ENCODE data around the gene GSE1.

The GSE1 gene

DNA sequence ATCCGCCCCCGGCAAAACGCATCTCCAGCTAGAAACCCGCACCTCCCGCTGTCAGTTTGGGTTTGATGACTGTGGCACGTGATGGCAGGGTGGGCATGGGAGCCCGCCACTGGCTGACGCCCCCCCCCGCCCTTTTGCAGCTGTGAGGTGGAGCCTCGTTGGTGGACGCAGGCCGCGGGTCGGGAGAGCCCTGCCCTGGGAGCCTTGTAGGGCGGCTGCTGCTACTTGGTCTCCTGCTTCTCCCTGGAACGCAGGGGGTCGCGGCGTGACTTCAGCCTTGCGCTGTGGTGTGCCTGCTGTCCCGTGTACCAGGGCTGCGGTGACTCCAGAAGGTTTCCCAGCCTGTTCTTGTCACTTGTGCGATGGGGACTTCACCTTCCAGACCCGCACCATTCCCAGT is 28.2 kb downstream of the GSE1 start:
- ChIA-PET CTCF (interaction anchor here (0.7 to 1.2 kb wide), 2 partner anchors 15 to 59 kb away, joined by 3 to 4 read pairs; no protein-coding TSS in a partner anchor), POLR2A (no interaction called here)
- TF ChIP-seq OSR2 (tag by site-specific recombination; IDR thresholded peaks at IDR 0.05) (no peak), ZNF596 (tag by site-specific recombination; IDR thresholded peaks at IDR 0.05) (no peak), ZNF785 (tag by site-specific recombination; IDR thresholded peaks at IDR 0.05) (no peak), ZNF544 (tag by site-specific recombination; IDR thresholded peaks at IDR 0.05) (no peak), ZNF221 (tag by site-specific recombination; IDR thresholded peaks at IDR 0.05; ENCODE audit: borderline replicate concordance) (no peak)
- Histone ChIP-seq H3K4me1 (ENCODE audit: control insufficient read depth, insufficient read depth, low read length) (no peaks in the 10 kb centered on the region), H3K27ac (ENCODE audit: extremely low read depth, low read depth, low read length) (no peak overlapping the region), H3K9me3 (ENCODE audit: control insufficient read depth, insufficient read depth, low read depth, low read length) (no peaks in the 10 kb centered on the region), H3K36me3 (ENCODE audit: control insufficient read depth in 2 of 2, insufficient read depth in 1 of 2, low read length in 2 of 2) (peaks cover 0 to 81% of the 10 kb centered on the region in 2 experiments; a peak in 2 of 3 replicates), H3K4me3 (ENCODE audit: low read depth, low read length) (no peak overlapping the region)

DNA sequence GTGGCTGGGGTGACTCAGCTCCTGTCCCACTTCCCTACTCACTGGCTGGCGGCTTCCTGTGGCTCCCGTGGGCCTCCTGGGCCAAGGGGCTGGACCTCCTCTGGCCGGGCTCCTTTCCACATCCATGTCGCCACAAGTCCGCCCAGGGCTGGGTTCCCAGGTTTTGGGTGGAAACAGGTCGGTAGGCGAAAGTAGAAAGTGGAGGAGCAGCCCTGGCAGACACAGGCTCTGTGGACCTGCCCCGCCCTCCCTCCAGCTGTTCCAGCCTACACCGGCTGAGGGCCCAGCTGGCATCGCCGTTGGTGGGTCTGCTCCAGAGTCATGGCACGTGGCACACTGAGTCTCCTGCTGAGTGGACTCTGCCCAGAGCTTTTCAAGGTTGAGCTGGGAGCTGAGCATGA is 28.7 kb downstream of the GSE1 start:
- no peak overlapping the region for H3K27ac ChIP-seq (ENCODE audit: extremely low read depth, low read depth, low read length)
- peaks cover 0 to 79% of the 10 kb centered on the region in 2 experiments; a peak in 2 of 3 replicates for H3K36me3 ChIP-seq (ENCODE audit: control insufficient read depth in 2 of 2, insufficient read depth in 1 of 2, low read length in 2 of 2)
- POLR2A ChIA-PET, result no interaction called here
- CTCF ChIA-PET, result interaction anchor here (1.2 kb wide), 1 partner anchor 15 kb away, joined by 4 read pairs; no protein-coding TSS in a partner anchor
- no peak overlapping the region for H3K4me3 ChIP-seq (ENCODE audit: low read depth, low read length)
- no peak for TF ChIP-seq ZNF138 (tag by site-specific recombination; IDR thresholded peaks at IDR 0.05; ENCODE audit: borderline replicate concordance)
- TF ChIP-seq ZNF133 (tag by site-specific recombination; IDR thresholded peaks at IDR 0.05), result no peak
- TF ChIP-seq, protein P1, sequence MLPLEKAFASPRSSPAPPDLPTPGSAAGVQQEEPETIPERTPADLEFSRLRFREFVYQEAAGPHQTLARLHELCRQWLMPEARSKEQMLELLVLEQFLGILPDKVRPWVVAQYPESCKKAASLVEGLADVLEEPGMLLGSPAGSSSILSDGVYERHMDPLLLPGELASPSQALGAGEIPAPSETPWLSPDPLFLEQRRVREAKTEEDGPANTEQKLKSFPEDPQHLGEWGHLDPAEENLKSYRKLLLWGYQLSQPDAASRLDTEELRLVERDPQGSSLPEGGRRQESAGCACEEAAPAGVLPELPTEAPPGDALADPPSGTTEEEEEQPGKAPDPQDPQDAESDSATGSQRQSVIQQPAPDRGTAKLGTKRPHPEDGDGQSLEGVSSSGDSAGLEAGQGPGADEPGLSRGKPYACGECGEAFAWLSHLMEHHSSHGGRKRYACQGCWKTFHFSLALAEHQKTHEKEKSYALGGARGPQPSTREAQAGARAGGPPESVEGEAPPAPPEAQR (tag by site-specific recombination; IDR thresholded peaks at IDR 0.05), result no peak
- TF ChIP-seq ZIC2 (tag by site-specific recombination; IDR thresholded peaks at IDR 0.05), result no peak
- no peak for TF ChIP-seq ZNF366 (tag by site-specific recombination; conservative IDR thresholded peaks at IDR 0.05)
- no peak for TF ChIP-seq GLIS2 (tag by site-specific recombination; IDR thresholded peaks at IDR 0.05)
- TF ChIP-seq ZNF510 (tag by site-specific recombination; IDR thresholded peaks at IDR 0.05; ENCODE audit: insufficient replicate concordance), result no peak
- no peak for TF ChIP-seq ZNF629 (tag by site-specific recombination; IDR thresholded peaks at IDR 0.05)
- TF ChIP-seq, protein P2, sequence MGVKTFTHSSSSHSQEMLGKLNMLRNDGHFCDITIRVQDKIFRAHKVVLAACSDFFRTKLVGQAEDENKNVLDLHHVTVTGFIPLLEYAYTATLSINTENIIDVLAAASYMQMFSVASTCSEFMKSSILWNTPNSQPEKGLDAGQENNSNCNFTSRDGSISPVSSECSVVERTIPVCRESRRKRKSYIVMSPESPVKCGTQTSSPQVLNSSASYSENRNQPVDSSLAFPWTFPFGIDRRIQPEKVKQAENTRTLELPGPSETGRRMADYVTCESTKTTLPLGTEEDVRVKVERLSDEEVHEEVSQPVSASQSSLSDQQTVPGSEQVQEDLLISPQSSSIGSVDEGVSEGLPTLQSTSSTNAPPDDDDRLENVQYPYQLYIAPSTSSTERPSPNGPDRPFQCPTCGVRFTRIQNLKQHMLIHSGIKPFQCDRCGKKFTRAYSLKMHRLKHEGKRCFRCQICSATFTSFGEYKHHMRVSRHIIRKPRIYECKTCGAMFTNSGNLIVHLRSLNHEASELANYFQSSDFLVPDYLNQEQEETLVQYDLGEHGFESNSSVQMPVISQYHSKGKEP (tag by site-specific recombination; IDR thresholded peaks at IDR 0.05), result no peak
- TF ChIP-seq ZNF146 (tag by site-specific recombination; IDR thresholded peaks at IDR 0.05), result no peak
- TF ChIP-seq, protein P3, sequence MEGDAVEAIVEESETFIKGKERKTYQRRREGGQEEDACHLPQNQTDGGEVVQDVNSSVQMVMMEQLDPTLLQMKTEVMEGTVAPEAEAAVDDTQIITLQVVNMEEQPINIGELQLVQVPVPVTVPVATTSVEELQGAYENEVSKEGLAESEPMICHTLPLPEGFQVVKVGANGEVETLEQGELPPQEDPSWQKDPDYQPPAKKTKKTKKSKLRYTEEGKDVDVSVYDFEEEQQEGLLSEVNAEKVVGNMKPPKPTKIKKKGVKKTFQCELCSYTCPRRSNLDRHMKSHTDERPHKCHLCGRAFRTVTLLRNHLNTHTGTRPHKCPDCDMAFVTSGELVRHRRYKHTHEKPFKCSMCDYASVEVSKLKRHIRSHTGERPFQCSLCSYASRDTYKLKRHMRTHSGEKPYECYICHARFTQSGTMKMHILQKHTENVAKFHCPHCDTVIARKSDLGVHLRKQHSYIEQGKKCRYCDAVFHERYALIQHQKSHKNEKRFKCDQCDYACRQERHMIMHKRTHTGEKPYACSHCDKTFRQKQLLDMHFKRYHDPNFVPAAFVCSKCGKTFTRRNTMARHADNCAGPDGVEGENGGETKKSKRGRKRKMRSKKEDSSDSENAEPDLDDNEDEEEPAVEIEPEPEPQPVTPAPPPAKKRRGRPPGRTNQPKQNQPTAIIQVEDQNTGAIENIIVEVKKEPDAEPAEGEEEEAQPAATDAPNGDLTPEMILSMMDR (tag by site-specific recombination; IDR thresholded peaks at IDR 0.05), result no peak
- no peak for TF ChIP-seq ZNF292 (tag by site-specific recombination; IDR thresholded peaks at IDR 0.05; ENCODE audit: borderline replicate concordance, low read depth)
- no peaks in the 10 kb centered on the region for H3K9me3 ChIP-seq (ENCODE audit: control insufficient read depth, insufficient read depth, low read depth, low read length)
- no peaks in the 10 kb centered on the region for H3K4me1 ChIP-seq (ENCODE audit: control insufficient read depth, insufficient read depth, low read length)

DNA sequence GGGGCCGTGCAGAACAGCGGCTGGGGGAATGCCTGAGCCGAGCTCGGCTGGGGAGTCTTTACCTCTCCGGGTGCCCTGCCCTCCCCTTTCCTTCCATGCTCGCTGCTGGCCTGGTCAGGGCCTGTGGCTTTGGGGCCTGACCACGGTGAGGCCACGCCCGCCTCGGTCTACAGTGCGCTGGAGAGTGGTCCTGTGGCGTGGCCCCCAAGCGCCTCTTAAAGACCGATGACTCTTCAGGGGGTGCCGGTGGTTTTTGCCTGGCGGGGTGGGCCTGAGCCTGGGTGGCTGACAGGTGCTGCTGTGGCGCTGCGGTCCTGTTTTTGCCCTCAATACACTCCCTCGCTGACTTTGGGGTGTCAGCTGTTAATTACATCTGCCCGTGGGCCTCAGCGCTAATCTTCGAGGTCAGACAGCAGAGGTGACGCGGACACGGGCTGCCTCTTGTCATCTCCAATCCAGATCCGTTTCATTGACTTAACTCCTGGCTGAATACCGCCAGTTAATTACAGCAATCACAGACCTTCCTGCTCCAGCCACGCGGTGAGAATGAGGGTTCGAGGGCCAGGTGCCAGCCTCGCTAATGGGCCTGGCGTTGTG is 29.7 kb downstream of the GSE1 start:
- POLR2A ChIA-PET, result no interaction called here
- Histone ChIP-seq H3K4me3 (ENCODE audit: low read depth, low read length) (no peak overlapping the region), H3K27ac (ENCODE audit: extremely low read depth, low read depth, low read length) (no peak overlapping the region), H3K36me3 (ENCODE audit: control insufficient read depth in 2 of 2, insufficient read depth in 1 of 2, low read length in 2 of 2) (peaks cover 0 to 73% of the 10 kb centered on the region in 2 experiments; a peak in 2 of 3 replicates), H3K9me3 (ENCODE audit: control insufficient read depth, insufficient read depth, low read depth, low read length) (no peaks in the 10 kb centered on the region), H3K4me1 (ENCODE audit: control insufficient read depth, insufficient read depth, low read length) (no peaks in the 10 kb centered on the region)
- CTCF ChIA-PET, result interaction anchor here (0.6 to 1.1 kb wide), 2 partner anchors 15 to 20 kb away, joined by 3 to 4 read pairs; no protein-coding TSS in a partner anchor
- TF ChIP-seq RBAK (tag by site-specific recombination; IDR thresholded peaks at IDR 0.05) (no peak), SP2 (tag by site-specific recombination; IDR thresholded peaks at IDR 0.05) (no peak), ZNF140 (tag by site-specific recombination; IDR thresholded peaks at IDR 0.05) (no peak), ZNF555 (tag by site-specific recombination; conservative IDR thresholded peaks at IDR 0.05) (no peak), ZNF654 (tag by site-specific recombination; IDR thresholded peaks at IDR 0.05; ENCODE audit: low read depth) (no peak), ZNF529 (tag by site-specific recombination; IDR thresholded peaks at IDR 0.05; ENCODE audit: insufficient replicate concordance) (no peak), ZNF530 (tag by site-specific recombination; IDR thresholded peaks at IDR 0.05; ENCODE audit: low read depth) (no peak)
- TF ChIP-seq, protein P4, sequence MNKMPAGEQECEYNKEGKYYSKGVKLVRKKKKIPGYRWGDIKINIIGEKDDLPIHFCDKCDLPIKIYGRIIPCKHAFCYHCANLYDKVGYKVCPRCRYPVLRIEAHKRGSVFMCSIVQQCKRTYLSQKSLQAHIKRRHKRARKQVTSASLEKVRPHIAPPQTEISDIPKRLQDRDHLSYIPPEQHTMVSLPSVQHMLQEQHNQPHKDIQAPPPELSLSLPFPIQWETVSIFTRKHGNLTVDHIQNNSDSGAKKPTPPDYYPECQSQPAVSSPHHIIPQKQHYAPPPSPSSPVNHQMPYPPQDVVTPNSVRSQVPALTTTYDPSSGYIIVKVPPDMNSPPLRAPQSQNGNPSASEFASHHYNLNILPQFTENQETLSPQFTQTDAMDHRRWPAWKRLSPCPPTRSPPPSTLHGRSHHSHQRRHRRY (tag by site-specific recombination; IDR thresholded peaks at IDR 0.05), result no peak
